RWPE1 (cell line): ENCODE results near the gene RNF103.

Experiments used
- CTCF ChIA-PET: fragments of 350-600 bp; sonication (Branson Sonifier 250); formaldehyde crosslinking; extraction: SDS; loops from one replicate; lab custom pipeline; 2021; lab: Yijun Ruan, JAX
- POLR2A ChIA-PET: fragments of 400-600 bp; formaldehyde crosslinking; extraction: SDS; loops from one replicate; lab custom pipeline; 2020; ENCODE audit warnings: antibody characterized with exemption; ENCODE audit not compliant: low non-redundant PET; lab: Yijun Ruan, JAX
- DNase-seq: peaks from one replicate; pipeline ENCODE4 v3.0.0; 2012; ENCODE audit warnings: low spot score
- H3K27ac ChIP-seq: fragments of 450-650 bp; 2 replicates; pipeline ENCODE4 v1.5.1; 2017
- CTCF ChIP-seq: fragments of 450-650 bp; conservative IDR thresholded peaks from 2 replicates; pipeline ENCODE4 v1.5.1; 2017; ENCODE audit warnings: low read depth, mild to moderate bottlenecking

The RNF103 gene

DNA sequence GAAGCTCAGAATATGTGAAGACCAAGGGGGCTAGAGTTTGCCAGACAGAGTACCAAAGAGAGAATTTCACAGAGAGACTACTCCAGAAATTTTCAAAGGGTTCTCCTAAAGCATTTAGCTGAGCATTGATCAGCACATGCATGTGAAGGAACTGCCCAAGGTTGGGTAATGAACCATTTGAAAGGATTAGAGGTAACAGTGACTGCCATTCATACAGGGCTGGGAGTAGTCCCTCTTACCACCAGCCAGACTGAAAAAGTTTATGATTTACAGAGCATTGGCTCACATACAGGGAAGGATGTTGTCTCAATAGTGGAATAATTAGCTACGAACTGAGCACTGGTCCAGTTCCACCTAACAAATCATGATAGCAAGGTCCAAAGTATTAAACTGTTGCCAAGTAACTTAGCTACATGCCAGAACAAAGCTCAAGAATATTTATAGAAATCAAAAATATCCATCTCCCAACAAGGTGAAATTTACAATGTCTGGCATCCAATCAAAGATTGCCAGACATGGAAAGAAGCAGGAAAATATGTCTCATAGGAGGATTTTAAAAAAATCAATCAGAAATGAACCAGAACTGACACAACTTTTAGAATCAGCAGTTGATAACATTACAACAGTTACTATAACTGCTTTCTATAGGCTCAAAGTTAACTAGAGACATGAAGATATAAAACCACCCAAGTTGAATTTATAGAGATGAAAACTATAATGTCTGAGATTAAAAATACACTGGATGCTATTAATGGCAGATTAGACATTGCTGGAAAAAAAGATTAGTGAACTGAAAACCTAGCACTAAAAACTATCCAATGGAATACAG, 25.7 kb upstream of the RNF103 start:
- ChIA-PET CTCF (no interaction called here), POLR2A (no interaction called here)
- H3K27ac ChIP-seq, result no peak overlapping the region
- TF ChIP-seq CTCF, result no peak
- DNase-seq, result no peak

DNA sequence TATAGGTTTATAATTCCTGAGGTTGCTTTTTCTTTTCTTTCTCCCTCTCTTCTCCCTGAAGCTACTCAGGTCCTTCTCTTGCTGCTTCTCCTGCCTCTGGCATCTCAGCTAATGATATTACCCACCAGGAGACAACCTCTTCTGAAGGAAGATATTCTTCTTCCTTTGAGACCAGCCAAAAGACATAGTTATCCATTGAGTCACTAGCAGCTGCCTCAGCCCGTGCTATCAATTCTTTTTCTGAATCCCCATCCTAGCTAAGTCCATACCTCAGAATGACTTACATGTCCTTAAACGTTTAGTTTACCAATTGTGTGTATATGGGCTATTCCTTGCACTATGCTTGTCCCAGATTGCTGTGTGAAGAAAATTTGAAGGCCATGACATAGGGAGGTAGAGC, 25.0 kb upstream of the RNF103 start:
- no peak for DNase-seq
- no peak overlapping the region for H3K27ac ChIP-seq
- ChIA-PET POLR2A (no interaction called here), CTCF (no interaction called here)
- TF ChIP-seq CTCF, result no peak

GRCh38 chr2:86646865-86647264, 23.2 kb upstream of the RNF103 start:
- TF ChIP-seq CTCF, result no peak
- no peak for DNase-seq
- ChIA-PET CTCF (no interaction called here), POLR2A (no interaction called here)
- H3K27ac ChIP-seq, result no peak overlapping the region

DNA sequence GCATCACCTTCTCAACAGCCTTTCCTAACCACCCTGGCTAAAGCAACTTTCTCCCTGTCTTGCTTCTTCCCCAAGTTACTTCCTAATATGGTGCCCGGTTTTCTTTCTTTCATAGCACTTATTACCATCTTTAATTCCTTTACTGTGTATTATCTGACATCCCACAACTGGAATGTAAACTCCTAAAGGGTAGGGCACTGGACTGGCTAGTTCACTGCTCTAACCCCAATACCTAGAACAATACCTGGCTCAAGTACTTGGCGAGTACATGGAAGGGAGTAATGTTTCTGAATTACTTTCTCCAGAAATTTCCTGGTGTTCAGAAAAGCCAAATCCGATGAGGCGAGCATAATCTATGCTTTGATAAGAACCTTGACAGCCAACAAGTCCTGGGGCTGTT, 22.7 kb upstream of the RNF103 start:
- TF ChIP-seq CTCF, result no peak
- no peak for DNase-seq
- ChIA-PET POLR2A (no interaction called here), CTCF (no interaction called here)
- H3K27ac ChIP-seq, result no peak overlapping the region

GRCh38 chr2:86645752-86646151, 22.1 kb upstream of the RNF103 start:
- ChIA-PET POLR2A (no interaction called here), CTCF (no interaction called here)
- TF ChIP-seq CTCF, result no peak
- no peak for DNase-seq
- no peak overlapping the region for H3K27ac ChIP-seq

DNA sequence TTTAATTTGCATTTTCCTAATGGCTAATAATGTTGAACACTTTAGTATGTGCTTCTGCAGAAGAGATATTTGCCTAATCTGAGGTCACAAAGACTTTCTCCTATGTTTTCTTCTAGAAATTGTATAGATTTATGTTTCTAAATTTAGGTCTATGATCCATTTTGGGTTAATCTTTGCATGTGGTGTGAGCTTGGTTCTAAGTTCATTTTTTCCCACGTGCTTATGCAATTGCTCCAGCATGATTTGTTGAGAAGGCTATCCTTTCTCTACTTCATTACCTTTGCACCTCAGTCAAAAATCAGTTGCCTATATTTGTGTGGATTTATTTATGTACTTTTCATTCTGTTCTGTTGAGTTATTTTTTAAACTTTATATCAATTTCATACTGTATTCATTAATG, 15.0 kb upstream of the RNF103 start:
- ChIA-PET POLR2A (no interaction called here), CTCF (interaction anchor here (0.7 kb wide), 1 partner anchor 1491 kb away, joined by 3 read pairs; no protein-coding TSS in a partner anchor)
- DNase-seq, result no peak
- TF ChIP-seq CTCF, result no peak
- no peak overlapping the region for H3K27ac ChIP-seq
